ENCODE measurements around the gene LMOD3.
A peak's percentile ranks its signal among the peaks of the same experiment; 100 is the strongest.

The LMOD3 gene

DNA sequence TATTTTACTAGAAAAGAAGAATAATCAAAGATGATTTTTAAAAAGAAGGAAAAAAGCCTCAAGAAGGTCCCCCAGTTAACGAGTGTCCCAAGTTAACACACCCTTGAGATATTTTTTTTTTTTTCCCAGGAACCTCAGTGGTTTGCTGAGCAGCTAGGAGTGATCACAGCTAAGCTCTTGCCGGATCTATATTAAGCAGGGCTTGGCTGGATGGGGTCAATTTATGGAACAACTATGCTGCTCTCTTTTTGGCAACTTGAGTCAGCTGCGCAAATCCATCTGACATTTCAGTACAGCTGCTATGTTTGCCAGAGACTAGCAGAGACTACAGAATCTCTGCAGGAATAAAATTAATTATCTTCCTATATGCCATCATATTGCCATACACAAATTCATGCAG is at the start of gene LMOD3:
TSS of gene LMOD3 (minus strand) at position 193 of the 400 bp plus-strand sequence. CDS start 209 bp downstream, outside the sequence.
- DNase-seq: no peak

DNA sequence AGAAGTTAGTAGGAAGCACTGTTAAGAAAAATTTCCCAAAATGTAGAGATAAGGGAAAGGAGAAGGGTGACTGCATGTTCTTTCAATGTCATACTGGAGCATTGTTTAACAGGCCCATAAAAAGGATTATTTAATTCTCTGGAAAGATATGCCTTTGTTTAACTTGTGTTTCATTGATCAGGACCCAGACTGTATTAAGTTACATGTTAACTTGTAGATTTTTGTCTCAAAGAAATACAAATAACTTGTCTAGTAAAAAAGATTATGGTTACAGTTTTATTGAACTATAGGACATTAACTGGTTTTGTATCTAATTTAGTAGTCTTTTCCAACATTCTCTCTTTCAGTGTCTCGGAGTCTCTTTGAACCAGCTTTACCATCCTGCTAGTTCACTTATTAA is 49.7 kb upstream of the LMOD3 start:
- DNase-seq: no peak

DNA sequence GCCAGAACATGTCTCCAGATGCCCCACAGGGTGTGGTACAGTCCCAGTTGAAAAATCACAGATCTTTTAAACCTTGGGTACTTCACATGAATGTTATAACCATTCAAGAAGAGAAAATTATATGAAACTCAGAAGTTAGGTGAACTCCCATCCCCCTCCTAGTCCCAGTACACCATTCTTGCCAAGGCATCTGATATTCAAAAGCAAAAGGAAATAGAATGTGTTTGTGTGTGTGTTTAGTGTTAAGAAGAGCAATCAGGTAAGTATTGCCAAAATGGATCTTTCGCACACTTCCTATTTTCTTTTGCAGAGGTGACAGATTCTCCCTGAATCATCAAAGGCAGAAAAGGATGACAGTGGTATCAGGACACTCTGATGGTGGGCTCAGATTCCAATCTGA is 44.1 kb upstream of the LMOD3 start:
- DNase-seq: no peak

DNA sequence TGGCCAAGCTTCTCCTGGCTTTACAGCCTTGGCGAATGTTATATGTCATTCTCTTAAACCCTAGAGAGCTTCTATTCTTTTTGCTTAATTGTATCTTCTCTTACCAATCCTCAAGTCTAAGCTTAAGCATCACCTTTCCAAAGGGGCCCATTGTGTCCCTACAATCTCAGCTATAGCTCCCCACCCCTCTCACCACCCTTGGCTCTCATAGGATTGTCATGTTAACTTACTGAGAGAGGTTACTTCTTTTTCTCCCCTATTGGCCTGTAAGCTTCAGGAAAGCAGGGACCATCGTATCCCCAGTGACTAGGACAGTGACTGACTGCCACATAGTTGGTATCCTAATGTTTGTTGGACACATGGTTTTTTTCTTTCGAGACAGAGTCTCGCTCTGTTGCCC is 43.3 kb upstream of the LMOD3 start:
- no peak for DNase-seq

DNA sequence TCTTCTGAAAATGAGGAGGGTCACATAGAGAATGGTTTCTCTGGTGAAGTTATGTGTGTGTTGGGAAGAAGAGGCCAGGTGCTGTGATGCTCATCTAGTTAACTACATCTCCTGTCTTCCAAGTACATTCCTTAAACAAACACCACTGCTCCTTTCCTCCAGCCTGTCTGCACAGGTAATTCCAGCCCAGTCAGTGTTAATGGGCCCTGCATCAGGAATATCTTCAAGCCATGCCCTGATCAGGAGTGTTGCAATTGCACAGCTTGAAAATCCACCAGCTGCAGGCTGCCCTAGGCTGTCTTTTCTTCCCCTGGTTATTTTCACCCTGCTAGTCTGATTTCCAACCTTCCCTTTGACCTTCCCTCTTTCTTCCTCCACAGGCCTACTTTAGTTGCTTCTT is 41.9 kb upstream of the LMOD3 start:
- DNase-seq: no peak

DNA sequence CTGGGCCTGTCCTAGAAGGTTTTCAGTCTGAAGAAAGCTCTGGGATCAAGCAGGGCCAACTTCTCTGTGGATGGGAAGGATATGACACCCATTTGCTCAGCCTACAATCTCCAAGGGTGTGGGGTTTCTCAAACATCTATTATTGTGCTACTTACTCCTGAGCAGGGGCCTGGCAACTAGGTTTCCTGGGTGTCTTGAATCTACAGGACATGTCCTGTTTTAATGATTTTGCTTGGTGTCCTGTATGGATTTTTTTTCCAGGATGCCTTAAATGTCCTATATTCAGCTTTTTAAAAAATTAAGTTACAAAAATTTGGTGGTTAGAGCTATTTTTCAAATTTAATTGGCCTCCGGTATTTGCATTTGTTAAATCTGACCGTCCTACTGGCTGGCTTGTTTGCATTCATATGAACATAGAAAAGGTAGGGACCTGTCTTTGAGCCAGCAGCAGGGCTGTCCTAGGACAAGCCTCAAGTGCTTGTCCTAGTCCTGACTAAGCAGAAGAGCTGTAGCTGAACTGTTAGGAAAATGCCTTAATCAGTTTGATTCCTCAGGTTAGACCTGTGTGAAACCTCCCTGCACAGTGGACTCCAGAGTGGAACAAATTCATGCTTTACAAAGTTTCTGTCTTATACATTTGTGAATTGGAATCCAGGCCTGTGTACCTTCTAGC is 40.0 kb upstream of the LMOD3 start:
- no peak for DNase-seq

DNA sequence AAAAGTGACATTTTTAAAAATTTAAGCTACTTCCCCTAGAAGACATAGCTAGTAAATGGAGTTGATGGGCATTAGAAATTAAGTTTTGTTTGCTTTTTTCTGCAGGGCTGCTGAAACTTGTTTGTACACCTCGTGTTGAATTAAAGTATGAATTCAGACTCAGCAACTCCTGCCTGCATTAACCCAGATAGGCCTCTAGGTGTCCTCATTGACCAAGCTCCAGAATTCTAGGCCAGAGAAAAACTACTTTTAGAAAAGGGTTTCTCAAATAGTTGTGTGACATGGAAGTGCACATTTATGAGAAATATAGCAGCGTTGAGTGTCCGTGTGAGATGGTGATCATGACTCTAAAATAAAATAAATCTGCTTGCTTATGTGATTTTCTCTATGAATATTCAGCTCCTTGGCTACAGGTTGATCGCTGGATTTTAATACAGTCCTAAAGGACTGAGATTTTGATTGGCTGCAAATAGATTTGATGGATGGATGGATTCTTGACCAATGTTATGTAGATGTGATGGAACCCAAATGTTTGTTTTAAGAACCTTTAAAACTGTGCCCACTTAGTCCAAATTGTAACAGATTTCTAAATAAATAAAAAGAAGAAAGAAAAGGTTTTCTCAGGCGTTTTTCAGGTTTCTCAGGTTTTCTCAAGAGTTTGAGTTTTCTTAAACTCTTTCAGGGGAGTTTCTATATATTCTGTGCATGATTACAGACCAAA is 39.4 kb upstream of the LMOD3 start:
- peak in 1 of 2 experiments; percentile 13 for DNase-seq

DNA sequence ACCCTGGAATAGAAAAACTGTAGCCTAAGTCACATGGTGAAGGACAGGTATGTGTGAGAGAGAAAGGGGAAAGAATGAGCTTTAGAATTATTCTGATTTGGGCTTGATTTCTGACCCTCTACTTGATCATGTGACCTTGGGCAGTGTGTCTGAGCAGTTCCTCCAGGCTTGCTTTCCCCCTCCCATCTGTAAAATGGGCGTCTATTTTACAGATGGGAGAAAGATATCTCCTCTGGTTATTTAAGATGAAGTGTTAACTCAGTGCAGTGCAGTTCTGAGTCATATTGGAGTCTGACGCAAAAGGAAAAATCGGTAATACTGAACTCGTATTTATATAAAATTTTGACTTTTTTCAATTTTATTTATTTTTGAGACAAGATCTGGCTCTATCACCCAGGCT is 38.1 kb upstream of the LMOD3 start:
- no peak for DNase-seq

DNA sequence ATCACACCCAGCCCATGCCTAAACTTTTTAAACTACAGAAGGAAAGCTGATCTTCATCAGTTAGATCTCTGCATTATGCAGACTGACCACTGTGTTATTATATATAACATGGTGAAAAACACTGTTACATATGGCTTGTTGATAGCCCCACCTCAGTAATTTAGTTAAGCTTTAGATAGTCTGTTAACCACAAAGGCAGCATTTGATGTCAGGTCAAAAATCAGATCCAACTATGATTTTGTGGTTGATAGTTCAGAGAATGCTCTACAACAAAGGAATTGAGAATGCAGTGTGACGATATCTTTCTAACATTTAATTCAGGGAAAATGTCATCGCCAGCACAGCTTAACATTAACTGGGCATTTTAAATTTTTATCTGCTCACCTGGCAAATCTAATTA is 37.7 kb upstream of the LMOD3 start:
- DNase-seq: no peak

DNA sequence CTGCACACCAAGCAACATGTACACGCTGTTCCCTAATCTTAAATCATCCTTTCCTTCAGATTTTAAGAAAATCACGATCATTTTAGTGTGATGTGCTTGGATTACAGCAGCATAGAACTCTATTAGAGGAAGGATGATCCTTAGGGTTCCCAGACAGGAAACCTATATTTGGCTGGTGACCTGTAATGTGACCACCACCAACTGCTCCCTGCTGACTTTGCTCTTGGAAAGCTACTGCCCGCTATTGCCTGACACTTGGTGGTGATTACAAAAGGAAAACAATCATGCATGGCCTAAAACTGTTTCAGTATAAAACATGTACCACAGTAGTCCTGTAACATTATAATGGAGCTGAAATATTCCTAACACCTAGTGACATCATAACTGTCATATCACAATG is 27.2 kb upstream of the LMOD3 start:
- no peak for DNase-seq

DNA sequence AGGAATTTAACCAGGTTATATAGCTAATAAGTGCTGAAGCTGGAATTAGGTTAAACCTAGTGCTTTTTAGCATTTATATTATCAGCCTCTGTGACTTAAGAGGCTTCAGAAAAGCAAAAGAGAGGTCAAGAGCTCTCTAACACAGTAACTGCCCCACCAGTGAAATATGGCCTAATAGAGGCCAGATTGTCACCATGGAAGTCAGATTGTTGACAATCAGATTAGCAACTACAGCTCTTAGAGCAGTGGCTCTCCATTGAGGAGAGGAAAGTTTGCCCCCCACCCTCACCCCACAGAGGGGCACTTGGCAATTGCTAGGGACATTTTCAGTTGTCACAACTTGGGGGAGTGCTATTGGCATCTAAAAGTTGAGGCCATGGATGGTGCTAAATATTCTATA is 23.3 kb upstream of the LMOD3 start:
- DNase-seq: no peak

DNA sequence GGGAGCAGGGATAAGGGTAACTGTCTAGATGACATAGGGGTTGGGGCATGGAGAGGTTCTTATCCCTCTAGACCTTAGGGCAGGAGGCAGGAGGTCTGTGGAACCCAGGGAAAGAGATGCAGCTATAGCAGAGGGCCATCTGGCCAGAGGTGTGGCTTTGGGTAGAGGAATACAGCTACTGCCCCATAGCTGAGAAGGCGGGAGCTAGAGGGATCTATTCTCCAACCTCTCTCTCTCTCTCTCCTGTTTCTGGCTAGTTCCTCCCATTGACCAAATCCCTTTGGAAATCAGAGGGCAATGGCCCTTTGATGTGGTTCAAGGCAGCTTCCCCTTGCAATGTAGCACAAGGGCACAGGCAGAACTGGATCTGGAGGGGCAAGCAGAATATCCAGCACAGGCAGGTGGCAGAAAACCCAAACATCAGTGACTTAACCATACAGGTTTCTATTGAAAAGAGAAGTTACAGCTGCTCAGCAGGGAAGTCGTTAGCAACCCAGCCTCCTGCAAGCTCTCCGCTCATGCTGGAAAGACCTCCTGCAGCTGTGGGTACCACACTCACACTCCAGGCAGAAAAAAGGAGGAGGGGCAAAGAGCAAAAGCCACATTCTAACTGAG is 22.3 kb upstream of the LMOD3 start:
- DNase-seq: no peak

DNA sequence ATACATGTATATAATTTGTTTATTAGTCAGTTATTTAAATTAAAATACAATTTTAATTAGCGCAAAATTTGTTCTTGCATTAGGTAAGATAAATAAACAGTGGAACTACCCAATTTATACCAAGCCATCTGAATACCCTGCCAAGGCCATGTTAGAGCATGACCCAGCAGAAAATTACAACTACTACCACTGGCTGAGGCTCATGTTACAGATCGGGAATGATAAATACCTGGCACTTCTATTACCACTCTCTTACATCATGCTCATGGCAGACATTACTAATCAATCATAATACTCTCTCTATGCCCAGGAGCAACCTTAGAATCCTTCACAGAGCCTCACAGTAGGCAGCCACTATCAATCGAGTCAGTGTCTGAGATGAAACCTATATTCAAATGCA is 21.2 kb upstream of the LMOD3 start:
- no peak for DNase-seq

DNA sequence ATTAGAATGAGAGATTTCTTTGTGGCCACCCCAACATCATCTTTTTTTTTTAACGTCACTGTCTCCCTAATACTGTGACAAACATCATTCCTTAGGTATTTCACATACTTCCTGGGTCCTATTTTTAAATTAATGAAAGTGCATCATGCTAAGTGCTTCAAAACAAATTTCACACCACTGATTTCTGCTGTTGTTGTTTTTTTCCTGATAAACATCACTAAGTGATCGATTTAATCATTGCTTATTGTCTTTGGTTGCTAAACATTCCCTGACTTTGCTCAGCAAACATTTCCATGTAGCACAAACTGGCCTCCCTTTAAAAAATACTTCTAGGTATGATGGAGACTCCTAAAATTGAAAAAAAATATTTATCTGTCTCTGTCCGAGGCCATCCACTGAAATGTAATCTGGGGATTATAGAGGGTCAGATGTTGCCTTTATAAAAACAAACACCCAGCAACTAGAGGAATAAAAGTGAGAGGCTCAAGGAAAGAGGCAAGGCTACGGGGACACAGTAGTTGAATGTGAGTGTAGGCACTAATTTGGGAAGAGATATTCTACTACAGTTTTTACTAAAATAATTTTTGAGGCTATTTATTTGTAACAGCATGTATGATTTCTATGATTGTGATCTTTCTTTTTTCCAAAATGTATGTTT is 20.5 kb upstream of the LMOD3 start:
- DNase-seq: no peak

DNA sequence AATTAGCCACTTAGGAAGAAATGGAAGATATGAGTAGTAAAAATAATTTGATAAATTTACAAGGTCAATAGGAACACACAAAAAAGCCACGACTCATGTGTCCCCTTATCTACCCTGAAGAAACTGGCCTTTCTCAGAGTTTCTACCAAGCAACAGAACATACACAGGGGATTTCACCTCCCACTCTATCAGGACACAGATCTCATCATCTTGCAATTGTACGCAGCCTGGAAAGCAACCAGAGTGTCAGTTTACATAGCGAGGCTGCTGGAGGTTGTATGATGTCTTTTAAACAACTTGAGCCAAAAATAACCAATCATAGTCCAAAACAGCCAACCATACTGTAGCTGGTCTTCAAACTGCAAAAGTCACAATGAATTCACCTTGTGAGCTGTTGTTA is 19.7 kb upstream of the LMOD3 start:
- DNase-seq: no peak

DNA sequence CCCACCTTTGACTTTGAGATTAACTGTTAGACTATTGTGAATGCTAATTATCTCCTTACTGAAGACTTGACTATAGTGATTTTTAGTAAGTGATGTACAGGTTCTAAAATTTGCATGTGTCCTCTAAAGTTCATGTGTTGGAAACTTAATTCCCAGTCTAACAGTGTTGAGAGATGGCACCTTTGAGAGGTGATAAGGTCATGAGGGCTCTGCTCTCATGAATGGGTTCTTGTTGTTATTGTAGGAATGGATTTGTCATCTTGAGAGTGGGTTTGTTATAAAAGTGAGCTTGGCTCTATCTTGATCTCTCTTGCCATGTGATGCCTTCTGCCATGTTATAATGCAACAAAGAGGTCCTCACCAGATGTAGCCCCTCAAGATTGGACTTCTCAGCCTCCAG is 18.9 kb upstream of the LMOD3 start:
- no peak for DNase-seq

DNA sequence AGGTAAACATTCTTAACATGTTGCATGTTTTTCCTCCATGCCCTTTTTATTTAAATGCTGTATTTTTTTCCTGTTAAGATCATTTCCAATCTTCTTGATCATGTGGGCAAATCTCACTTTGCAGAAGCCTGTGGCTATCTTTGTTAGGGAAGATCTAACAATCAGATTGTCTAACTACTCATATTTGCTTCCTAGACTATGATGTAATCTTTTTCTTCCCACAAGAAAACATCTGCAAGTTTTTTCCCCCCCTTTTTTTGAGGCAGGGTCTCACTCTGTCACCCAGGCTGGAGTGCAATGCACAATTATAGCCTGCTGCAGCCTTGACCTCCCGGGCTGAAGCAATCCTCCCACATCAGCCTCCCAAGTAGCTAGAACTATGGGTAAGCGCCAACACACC is 15.0 kb upstream of the LMOD3 start:
- no peak for DNase-seq

DNA sequence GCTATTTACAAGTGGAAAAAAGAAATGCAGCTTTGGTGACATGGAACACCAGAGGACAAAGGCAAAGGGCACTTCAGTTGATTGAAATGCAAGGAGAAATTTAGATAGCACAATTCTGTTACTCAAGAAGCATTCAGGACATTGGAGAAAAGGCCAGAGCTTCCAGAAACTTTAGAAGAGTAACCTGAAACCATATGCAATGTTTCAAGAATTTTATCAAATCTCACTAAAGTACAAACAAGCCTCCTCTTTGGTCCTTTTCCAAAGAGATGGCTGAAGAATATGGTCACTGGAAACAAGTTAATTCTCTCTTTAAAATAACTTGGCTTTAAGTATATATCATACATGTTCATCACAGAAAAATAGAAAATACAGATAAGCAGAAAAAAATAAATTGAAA is 14.6 kb upstream of the LMOD3 start:
- DNase-seq: no peak

DNA sequence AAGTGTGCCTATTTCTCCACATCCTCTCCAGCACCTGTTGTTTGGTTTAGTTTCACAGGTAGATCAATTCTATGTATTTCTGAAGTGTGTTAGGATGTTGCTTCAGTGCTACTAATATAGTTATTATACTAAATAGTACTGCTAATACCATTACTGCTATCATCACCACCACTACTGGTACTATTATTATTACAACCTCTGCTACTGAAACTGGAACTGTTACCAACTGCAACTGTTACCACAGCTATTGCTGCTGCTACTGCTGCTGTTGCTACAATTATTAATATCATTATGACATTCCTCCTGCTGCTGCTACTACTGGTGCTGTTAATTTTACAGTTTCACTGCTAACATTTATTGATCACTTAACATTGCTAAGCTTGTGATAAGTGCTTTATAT is 8.3 kb upstream of the LMOD3 start:
- DNase-seq: no peak

DNA sequence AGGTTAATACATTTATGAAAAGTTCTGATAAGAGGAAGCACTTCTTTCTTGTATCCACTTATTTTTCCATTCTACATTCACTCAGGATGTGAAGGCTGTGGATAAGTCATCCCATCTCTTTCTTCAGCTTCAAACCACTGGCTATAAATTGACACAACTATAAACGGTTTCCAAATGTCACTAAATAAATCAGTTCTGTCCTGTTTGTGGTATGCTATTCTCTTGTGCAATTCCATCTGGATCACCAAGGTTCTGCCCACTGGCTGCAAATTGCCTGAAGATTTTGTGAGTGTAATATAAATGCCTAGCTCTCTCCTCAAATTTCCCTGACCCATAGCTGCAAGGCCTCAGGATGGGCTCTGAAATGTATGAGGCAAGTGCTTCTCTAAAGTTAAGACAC is 7.1 kb upstream of the LMOD3 start:
- DNase-seq: no peak

DNA sequence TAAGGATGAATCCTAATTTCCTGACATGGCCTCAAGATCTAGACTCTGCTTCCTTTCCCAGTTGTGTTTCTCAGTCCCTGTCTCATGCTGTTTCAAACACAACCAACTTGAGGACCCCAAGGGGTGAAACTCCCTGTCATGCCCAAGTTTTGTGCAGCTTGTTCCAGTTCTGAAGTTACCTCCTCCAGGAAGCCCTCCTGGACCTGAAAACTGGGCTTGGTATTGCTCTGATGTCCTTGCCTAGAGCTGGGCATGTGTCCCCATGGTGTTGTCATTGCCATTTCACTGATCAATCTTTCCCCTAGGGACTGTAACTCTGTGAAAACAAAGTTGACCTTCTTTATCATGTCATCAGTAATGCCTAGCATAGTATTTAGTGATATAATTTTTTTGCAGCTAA is 6.1 kb upstream of the LMOD3 start:
- DNase-seq: no peak

DNA sequence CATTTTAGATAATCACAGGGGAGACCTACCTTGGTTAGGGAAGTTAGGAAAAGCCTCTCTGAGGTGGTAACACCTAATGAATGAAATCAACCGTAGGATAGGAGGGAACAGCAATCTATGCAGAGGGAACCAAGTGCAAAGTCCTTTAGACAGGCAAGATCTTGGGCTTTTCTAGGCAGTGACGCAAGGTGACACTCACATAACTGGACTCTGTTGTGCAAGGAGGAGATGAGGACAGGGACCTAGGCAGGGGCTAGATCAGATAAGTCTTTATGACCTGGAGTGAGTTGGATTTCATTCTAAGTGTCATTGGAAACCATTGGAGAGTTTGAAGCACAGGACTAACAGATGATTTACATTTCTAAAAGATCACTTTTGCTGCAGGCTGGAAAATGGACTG is 4.6 kb upstream of the LMOD3 start:
- no peak for DNase-seq

DNA sequence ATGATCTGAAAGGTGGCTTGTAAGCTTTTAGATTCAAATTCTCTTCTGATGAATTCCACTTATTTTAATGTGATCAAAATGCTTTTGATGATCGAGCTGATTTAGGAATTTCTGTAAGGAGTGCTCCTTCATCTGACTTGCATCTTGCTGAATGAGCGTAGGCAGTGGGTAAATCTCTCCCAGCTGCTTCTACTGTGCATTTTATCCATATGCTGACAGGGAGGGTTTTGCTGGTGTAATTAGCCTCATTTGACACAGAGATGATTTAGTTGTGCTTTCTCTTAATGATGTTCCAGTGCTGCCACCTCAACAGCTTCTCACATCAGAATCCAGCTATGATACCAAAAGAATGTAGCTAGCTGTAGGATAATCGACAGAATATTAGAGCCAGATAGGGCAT is 3.8 kb upstream of the LMOD3 start:
- no peak for DNase-seq

DNA sequence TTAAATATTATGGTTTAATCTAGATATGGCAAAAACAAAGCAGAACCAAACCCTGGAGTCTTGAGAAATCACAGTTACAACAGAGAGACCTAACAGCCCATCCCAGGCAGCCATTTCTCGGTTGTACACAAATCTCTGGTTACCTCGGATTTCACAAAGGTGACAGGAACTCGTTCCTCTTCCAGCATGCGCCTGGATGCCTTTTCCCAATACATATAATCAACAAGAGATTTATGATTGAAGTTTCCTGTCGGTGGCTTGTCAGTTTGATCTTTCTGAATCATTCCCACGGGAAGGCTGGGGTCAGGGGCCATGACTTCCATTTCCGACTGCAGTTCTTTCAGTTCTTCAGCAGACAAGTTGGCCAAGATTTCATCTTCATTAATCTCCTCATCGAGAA is 445 bp downstream of the LMOD3 start:
- no peak for DNase-seq

All from activated CD4-positive, alpha-beta T cell treated with anti-CD3 and anti-CD28 coated beads, Interleukin-2, amount 50 U/mL, for 4 hours (primary cell).